ENCODE results near the gene ZNF862. TPM values are rescaled to one million over a fixed set of nuclear protein-coding genes. Genes with fewer than 3 reads are reported as not detected.

ZNF862 gene
- polyA plus RNA-seq, 4 donors, result 3.2 to 12.6 (median 6.6) TPM

DNA sequence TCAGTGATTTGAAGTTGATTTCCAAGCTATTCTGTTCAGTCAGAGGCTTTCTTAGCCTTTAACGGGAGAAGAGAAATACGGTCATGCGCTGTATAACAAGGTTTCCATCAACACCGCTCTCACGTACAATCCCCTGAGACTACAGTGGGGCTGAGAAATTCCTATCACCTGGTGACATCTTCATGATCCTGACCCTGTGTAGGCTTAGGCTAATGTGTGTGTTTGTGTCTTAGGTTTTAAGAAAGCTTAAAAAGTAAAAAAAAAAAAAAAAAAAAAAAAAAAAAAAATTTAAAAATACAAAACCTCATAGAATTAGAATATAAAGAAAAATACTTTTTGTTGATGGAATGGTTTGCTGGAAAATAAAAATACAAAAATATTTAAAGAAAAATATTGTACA, 1.8 kb downstream of the ZNF862 start:
- H3K4me1 ChIP-seq (ENCODE audit: control insufficient read depth in 3 of 3, insufficient read depth in 2 of 3, low read depth in 1 of 3, low read length in 2 of 3), result peaks cover 0 to 9% (median 6%) of the 10 kb centered on the region in 3 donors
- no peak overlapping the region for H3K27ac ChIP-seq (ENCODE audit: low read depth in 1 of 3, low read length in 2 of 3)
- H3K36me3 ChIP-seq (ENCODE audit: control insufficient read depth in 3 of 3, insufficient read depth in 2 of 3, low read depth in 1 of 3, low read length in 3 of 3), result peaks cover 0 to 2% (median 0%) of the 10 kb centered on the region in 3 donors
- H3K4me3 ChIP-seq (ENCODE audit: low read depth in 1 of 3, low read length in 3 of 3), result no peak overlapping the region
- H3K9me3 ChIP-seq (ENCODE audit: control insufficient read depth in 2 of 2, insufficient read depth in 1 of 2, low read depth in 1 of 2, low read length in 1 of 2), result no peaks in the 10 kb centered on the region
- FAIRE-seq, result peak; percentile 23
- no peak for DNase-seq
- H3K27me3 ChIP-seq (ENCODE audit: control insufficient read depth in 3 of 3, insufficient read depth in 3 of 3, low read length in 3 of 3), result no peaks in the 10 kb centered on the region
- 97 to 98% (median 97%) methylated on average over 5 of the region's 5 CpGs for WGBS, 3 donors

DNA sequence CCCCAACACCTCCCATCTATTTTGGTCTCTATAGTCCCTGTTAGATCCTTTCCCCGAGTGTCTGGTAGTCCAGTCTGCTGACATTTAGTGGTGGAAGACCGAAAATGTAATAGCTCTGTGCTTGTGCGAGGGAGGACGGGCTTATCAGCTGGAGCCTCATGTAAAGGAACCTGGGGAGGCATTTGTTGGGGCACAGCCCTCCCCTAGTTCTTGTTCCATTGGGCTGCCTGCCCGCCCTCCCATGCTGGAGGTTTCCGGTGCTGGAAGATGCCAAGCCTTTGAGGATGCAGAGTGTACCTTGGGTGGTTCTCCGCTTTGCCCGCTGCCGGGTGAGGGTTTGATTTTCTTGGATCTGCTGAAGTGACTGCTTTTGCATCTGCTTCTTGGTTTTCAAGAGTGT, 5.4 kb downstream of the ZNF862 start:
- FAIRE-seq (no peak), DNase-seq (no peak)
- Histone ChIP-seq H3K9me3 (ENCODE audit: control insufficient read depth in 2 of 2, insufficient read depth in 1 of 2, low read depth in 1 of 2, low read length in 1 of 2) (no peaks in the 10 kb centered on the region), H3K27ac (ENCODE audit: low read depth in 1 of 3, low read length in 2 of 3) (no peak overlapping the region), H3K4me1 (ENCODE audit: control insufficient read depth in 3 of 3, insufficient read depth in 2 of 3, low read depth in 1 of 3, low read length in 2 of 3) (peaks cover 0 to 9% (median 6%) of the 10 kb centered on the region in 3 donors), H3K4me3 (ENCODE audit: low read depth in 1 of 3, low read length in 3 of 3) (no peak overlapping the region), H3K27me3 (ENCODE audit: control insufficient read depth in 3 of 3, insufficient read depth in 3 of 3, low read length in 3 of 3) (no peaks in the 10 kb centered on the region), H3K36me3 (ENCODE audit: control insufficient read depth in 3 of 3, insufficient read depth in 2 of 3, low read depth in 1 of 3, low read length in 3 of 3) (peaks cover 0 to 15% (median 0%) of the 10 kb centered on the region in 3 donors)
- WGBS, 3 donors, result 86 to 94% (median 94%) methylated on average over 9 of the region's 9 CpGs

DNA sequence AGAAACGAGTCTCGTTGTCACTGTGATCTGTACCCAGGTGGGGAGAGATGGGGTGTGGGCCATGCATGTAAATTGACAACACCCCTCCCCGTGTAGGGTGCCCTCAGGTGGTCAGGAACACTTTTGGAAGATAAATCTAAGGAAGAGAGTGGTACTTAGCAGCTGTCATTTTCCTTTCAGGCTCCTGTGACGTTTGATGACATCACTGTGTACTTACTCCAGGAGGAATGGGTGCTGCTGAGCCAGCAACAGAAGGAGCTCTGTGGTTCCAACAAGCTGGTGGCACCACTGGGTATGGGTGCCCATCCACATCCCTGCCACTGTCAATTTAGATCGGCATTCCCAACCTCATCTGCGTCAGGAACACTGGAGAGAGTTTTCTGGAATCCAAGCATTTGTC, 6.3 kb downstream of the ZNF862 start:
- Histone ChIP-seq H3K36me3 (ENCODE audit: control insufficient read depth in 3 of 3, insufficient read depth in 2 of 3, low read depth in 1 of 3, low read length in 3 of 3) (peaks cover 0 to 15% (median 0%) of the 10 kb centered on the region in 3 donors), H3K27ac (ENCODE audit: low read depth in 1 of 3, low read length in 2 of 3) (no peak overlapping the region), H3K9me3 (ENCODE audit: control insufficient read depth in 2 of 2, insufficient read depth in 1 of 2, low read depth in 1 of 2, low read length in 1 of 2) (no peaks in the 10 kb centered on the region), H3K27me3 (ENCODE audit: control insufficient read depth in 3 of 3, insufficient read depth in 3 of 3, low read length in 3 of 3) (no peaks in the 10 kb centered on the region), H3K4me1 (ENCODE audit: control insufficient read depth in 3 of 3, insufficient read depth in 2 of 3, low read depth in 1 of 3, low read length in 2 of 3) (peaks cover 0 to 4% (median 1%) of the 10 kb centered on the region in 3 donors), H3K4me3 (ENCODE audit: low read depth in 1 of 3, low read length in 3 of 3) (no peak overlapping the region)
- WGBS, 3 donors, result 44 to 60% (median 54%) methylated on average over 6 of the region's 6 CpGs
- no peak for DNase-seq
- no peak for FAIRE-seq

DNA sequence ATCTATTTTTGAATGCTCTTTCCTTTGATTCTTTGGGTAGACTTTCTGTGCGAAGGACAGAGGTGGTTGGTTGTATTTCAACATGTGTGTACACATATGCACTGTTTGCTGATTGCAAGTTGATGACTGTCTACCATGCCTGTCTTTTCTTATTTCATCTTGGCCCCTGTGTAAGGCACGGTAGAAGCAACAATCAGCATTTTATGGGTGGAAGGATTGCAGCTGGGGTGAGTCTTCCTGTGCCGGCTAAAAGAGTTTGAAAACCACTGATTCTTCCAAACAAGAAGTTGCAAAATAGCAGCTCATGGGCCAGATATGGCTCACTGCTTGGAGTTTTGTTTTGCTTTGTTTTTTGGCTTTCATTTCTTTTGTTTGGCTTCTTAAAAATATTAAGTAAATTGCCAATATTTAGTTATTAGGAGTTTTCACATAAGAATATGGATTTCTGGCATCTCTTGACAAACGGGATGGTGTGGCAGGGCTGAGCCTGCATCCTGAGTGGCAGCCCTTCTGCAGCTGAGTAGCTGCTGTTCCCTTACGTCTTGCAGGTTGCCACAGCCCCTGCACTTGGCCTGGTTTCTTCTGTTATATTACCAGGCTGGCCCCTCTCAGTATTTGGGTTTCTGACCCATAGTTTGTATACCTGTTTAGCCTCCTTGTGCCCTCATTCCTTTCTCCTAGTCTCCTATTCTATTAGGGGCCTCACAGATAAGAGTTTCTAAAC, 7.2 kb downstream of the ZNF862 start:
- Histone ChIP-seq H3K4me3 (ENCODE audit: low read depth in 1 of 3, low read length in 3 of 3) (no peak overlapping the region), H3K27me3 (ENCODE audit: control insufficient read depth in 3 of 3, insufficient read depth in 3 of 3, low read length in 3 of 3) (no peaks in the 10 kb centered on the region), H3K9me3 (ENCODE audit: control insufficient read depth in 2 of 2, insufficient read depth in 1 of 2, low read depth in 1 of 2, low read length in 1 of 2) (no peaks in the 10 kb centered on the region), H3K4me1 (ENCODE audit: control insufficient read depth in 3 of 3, insufficient read depth in 2 of 3, low read depth in 1 of 3, low read length in 2 of 3) (no peaks in the 10 kb centered on the region), H3K36me3 (ENCODE audit: control insufficient read depth in 3 of 3, insufficient read depth in 2 of 3, low read depth in 1 of 3, low read length in 3 of 3) (peaks cover 0 to 18% (median 0%) of the 10 kb centered on the region in 3 donors), H3K27ac (ENCODE audit: low read depth in 1 of 3, low read length in 2 of 3) (no peak overlapping the region)
- DNase-seq, result no peak
- 66 to 90% (median 88%) methylated on average over 5 of the region's 5 CpGs for WGBS, 3 donors
- FAIRE-seq, result no peak

DNA sequence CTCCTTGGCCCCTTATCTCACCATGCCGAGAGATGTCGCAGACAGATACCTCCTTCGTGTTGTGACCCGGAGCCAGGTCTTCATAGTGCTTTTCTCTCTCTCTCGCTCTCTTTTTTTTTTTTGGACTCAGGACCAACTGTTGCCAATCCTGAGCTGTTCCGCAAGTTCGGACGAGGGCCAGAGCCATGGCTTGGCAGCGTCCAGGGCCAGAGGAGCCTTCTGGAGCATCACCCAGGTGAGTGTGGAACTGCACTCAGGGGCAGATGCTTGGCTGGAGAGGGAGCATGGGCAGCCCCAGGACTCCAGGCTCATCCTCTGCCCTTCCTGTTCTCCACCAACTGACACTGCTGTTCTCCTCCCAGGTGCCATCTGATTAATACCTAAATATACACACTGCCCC, 7.8 kb downstream of the ZNF862 start:
- no peak overlapping the region for H3K27ac ChIP-seq (ENCODE audit: low read depth in 1 of 3, low read length in 2 of 3)
- no peaks in the 10 kb centered on the region for H3K4me1 ChIP-seq (ENCODE audit: control insufficient read depth in 3 of 3, insufficient read depth in 2 of 3, low read depth in 1 of 3, low read length in 2 of 3)
- DNase-seq (no peak), FAIRE-seq (no peak)
- 88 to 97% (median 95%) methylated on average over 9 of the region's 9 CpGs for WGBS, 3 donors
- H3K27me3 ChIP-seq (ENCODE audit: control insufficient read depth in 3 of 3, insufficient read depth in 3 of 3, low read length in 3 of 3), result no peaks in the 10 kb centered on the region
- H3K4me3 ChIP-seq (ENCODE audit: low read depth in 1 of 3, low read length in 3 of 3), result no peak overlapping the region
- H3K9me3 ChIP-seq (ENCODE audit: control insufficient read depth in 2 of 2, insufficient read depth in 1 of 2, low read depth in 1 of 2, low read length in 1 of 2), result no peaks in the 10 kb centered on the region
- H3K36me3 ChIP-seq (ENCODE audit: control insufficient read depth in 3 of 3, insufficient read depth in 2 of 3, low read depth in 1 of 3, low read length in 3 of 3), result peaks cover 0 to 21% (median 0%) of the 10 kb centered on the region in 3 donors

DNA sequence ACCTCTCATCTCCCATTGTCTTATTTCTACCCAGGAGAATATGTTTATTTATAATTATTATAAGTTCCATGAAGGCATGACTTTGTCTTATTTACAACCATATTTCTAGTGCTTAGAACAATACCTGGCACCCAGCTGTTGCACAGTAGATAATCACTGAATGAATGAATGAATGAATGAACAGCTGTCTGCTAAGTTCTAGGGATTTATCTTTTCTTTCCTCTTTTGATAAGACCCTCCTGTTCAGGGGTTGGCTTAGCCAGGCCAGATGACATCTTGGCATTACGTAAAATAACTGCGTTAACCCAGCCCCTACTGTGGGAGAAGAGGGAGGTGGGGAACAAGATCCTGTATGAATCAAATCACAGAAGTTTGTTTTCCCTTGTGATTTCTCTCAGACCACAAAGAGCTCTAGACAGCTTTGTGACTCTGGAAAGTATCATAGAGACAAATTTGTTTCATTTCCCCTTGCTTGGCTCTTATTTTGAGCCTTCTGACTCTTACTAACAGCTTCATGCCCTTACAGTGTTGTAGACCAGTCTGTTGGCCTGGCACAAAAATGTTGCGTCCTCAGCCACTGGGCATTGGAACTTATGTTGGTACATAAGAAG, 8.4 kb downstream of the ZNF862 start:
- WGBS, 3 donors, result 83 to 95% (median 92%) methylated on average over 3 of the region's 3 CpGs
- no peak for FAIRE-seq
- no peak for DNase-seq
- Histone ChIP-seq H3K27me3 (ENCODE audit: control insufficient read depth in 3 of 3, insufficient read depth in 3 of 3, low read length in 3 of 3) (no peaks in the 10 kb centered on the region), H3K4me3 (ENCODE audit: low read depth in 1 of 3, low read length in 3 of 3) (no peak overlapping the region), H3K36me3 (ENCODE audit: control insufficient read depth in 3 of 3, insufficient read depth in 2 of 3, low read depth in 1 of 3, low read length in 3 of 3) (peaks cover 0 to 23% (median 0%) of the 10 kb centered on the region in 3 donors), H3K27ac (ENCODE audit: low read depth in 1 of 3, low read length in 2 of 3) (no peak overlapping the region), H3K9me3 (ENCODE audit: control insufficient read depth in 2 of 2, insufficient read depth in 1 of 2, low read depth in 1 of 2, low read length in 1 of 2) (no peaks in the 10 kb centered on the region), H3K4me1 (ENCODE audit: control insufficient read depth in 3 of 3, insufficient read depth in 2 of 3, low read depth in 1 of 3, low read length in 2 of 3) (no peaks in the 10 kb centered on the region)

DNA sequence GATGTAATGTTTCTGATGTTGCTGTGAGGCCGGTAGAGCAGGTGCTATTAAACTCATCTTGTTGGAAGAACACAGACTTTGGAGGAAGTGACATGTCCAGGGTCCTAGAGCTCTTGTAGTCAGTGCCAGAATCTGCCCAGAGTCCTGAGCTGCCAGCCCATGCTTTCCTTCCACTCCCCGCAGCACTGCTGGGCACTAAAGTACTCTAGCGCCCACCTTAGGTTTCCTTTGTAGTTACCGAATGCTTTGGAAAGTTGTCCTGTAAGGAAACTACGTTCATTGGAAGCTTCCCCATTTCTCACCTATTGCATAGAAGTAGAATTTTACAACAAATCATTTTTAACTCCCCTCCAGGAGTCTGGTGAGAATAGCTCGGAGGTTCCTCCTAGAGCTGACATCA, 11.0 kb downstream of the ZNF862 start:
- peaks cover 0 to 29% (median 0%) of the 10 kb centered on the region in 3 donors for H3K36me3 ChIP-seq (ENCODE audit: control insufficient read depth in 3 of 3, insufficient read depth in 2 of 3, low read depth in 1 of 3, low read length in 3 of 3)
- H3K27ac ChIP-seq (ENCODE audit: low read depth in 1 of 3, low read length in 2 of 3), result no peak overlapping the region
- FAIRE-seq (no peak), DNase-seq (no peak)
- H3K4me1 ChIP-seq (ENCODE audit: control insufficient read depth in 3 of 3, insufficient read depth in 2 of 3, low read depth in 1 of 3, low read length in 2 of 3), result no peaks in the 10 kb centered on the region
- no peak overlapping the region for H3K4me3 ChIP-seq (ENCODE audit: low read depth in 1 of 3, low read length in 3 of 3)
- no peaks in the 10 kb centered on the region for H3K27me3 ChIP-seq (ENCODE audit: control insufficient read depth in 3 of 3, insufficient read depth in 3 of 3, low read length in 3 of 3)
- H3K9me3 ChIP-seq (ENCODE audit: control insufficient read depth in 2 of 2, insufficient read depth in 1 of 2, low read depth in 1 of 2, low read length in 1 of 2), result no peaks in the 10 kb centered on the region
- 88 to 95% (median 93%) methylated on average over 6 of the region's 6 CpGs for WGBS, 3 donors

DNA sequence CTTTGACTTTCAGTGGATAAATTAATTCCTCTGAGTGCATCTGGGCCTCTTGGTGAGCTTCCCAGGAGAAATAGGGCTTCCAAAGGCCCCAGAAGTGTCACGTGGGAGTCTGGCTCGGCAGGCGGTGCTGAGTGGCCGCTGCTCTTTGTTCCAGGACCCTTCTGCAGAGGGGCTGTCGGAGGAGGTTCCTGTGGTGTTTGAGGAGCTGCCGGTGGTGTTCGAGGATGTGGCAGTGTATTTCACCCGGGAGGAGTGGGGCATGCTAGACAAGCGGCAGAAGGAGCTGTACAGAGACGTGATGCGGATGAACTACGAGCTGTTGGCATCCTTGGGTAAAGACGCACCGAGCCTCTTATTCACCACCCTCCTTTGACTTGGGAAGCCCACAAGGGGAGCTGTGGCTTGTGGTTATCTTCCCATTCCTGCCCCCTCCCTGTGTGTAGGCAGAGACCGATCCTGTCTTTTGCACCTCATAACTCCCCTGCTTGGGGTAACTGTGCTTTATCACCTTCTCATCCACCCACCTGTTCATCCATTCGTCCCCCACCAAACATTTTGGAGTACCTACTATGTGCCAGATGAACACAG, 11.9 kb downstream of the ZNF862 start:
- no peak overlapping the region for H3K4me3 ChIP-seq (ENCODE audit: low read depth in 1 of 3, low read length in 3 of 3)
- no peak overlapping the region for H3K27ac ChIP-seq (ENCODE audit: low read depth in 1 of 3, low read length in 2 of 3)
- H3K27me3 ChIP-seq (ENCODE audit: control insufficient read depth in 3 of 3, insufficient read depth in 3 of 3, low read length in 3 of 3), result no peaks in the 10 kb centered on the region
- DNase-seq, result no peak
- 85 to 90% (median 89%) methylated on average over 15 to 16 of the region's 16 CpGs for WGBS, 3 donors
- no peaks in the 10 kb centered on the region for H3K9me3 ChIP-seq (ENCODE audit: control insufficient read depth in 2 of 2, insufficient read depth in 1 of 2, low read depth in 1 of 2, low read length in 1 of 2)
- no peak for FAIRE-seq
- peaks cover 0 to 27% (median 0%) of the 10 kb centered on the region in 3 donors for H3K36me3 ChIP-seq (ENCODE audit: control insufficient read depth in 3 of 3, insufficient read depth in 2 of 3, low read depth in 1 of 3, low read length in 3 of 3)
- H3K4me1 ChIP-seq (ENCODE audit: control insufficient read depth in 3 of 3, insufficient read depth in 2 of 3, low read depth in 1 of 3, low read length in 2 of 3), result peaks cover 0 to 6% (median 3%) of the 10 kb centered on the region in 3 donors

All from small intestine (tissue), 7 donors.